ENCODE data around the gene CERS1. TPM values are rescaled to one million over a fixed set of nuclear protein-coding genes. Genes with fewer than 3 reads are reported as not detected.

Gene CERS1
- total and polyA plus RNA-seq, 2 donors (not counting 3 experiments of a cell fraction or from before 2014, with no cell fraction given), result 4.0 to 8.5 TPM

DNA sequence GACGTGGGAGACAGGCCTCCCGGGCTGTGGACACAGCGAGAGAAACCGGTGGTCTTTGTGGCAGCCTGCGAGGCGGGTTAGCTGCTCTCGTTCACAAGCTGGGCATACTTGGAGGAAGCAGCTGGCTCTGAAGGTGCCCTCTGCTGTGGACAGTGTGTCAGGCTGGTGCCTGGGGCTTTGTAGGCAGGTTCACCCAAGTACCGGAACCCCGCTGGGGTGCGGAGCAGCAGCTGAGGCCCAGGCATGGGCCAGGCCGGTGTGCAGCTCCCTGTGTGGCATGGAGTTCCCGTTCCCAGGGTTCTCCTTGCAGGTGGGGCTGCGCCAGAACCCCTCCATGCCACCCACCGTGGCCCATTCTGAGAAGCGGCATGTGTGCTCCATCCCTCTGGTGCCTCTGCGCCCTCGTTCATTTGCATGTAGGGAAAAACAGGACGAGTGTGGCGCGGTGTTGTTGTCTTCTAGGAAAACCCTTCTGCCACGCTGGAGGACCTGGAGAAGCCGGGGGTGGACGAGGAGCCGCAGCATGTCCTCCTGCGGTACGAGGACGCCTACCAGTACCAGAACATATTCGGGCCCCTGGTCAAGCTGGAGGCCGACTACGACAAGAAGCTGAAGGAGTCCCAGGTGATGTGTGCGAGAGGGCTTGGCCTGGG lies 44.2 kb downstream of the CERS1 start:
- DNase-seq (ENCODE audit: low read depth, low spot score) (no peak), FAIRE-seq (no peak)
- no peaks in the 10 kb centered on the region for H4K20me1 ChIP-seq (replicated peaks; ENCODE audit: control insufficient read depth, extremely low read depth, insufficient read depth, low read length)
- no peak overlapping the region for H3K27ac ChIP-seq (ENCODE audit: insufficient read depth, low read depth, low read length)
- H3K4me2 ChIP-seq (ENCODE audit: insufficient read depth, low read length), result no peak overlapping the region
- ChIA-PET CTCF (interaction anchor here (1.2 to 5.6 kb wide), 2 partner anchors 9 to 19 kb away, joined by 3 to 79 read pairs; partner anchors contain the start of gene UPF1), POLR2A (no interaction called here)
- H3K9me1 ChIP-seq (replicated peaks; ENCODE audit: control insufficient read depth, extremely low read depth, insufficient read depth, low read length), result no peaks in the 10 kb centered on the region
- peaks cover 48% of the 10 kb centered on the region for H3K4me1 ChIP-seq (ENCODE audit: control insufficient read depth, extremely low read depth, insufficient read depth, low read length)
- H3K36me3 ChIP-seq (ENCODE audit: control insufficient read depth in 2 of 2, extremely low read depth in 1 of 2, insufficient read depth in 2 of 2, low read length in 2 of 2), result peaks cover 22 to 44% of the 10 kb centered on the region in 2 experiments
- no peaks in the 10 kb centered on the region for H3K27me3 ChIP-seq (ENCODE audit: control insufficient read depth in 2 of 2, insufficient read depth in 2 of 2, low read length in 2 of 2)
- H3K9ac ChIP-seq (replicated peaks; ENCODE audit: extremely low read depth, insufficient read depth, low read length), result no peak overlapping the region
- dilution Hi-C loops (cut with MboI; ENCODE audit: extremely low pct_ligation_motif_present, low sequenced_read_pairs) (no loop called here), intact Hi-C loops (cut with micrococcal nuclease) (loop anchor here (2.0 kb wide), 1 partner anchor 15 kb away; no protein-coding TSS in a partner anchor)
- peaks cover 29% of the 10 kb centered on the region for H3K79me2 ChIP-seq (ENCODE audit: control insufficient read depth, insufficient read depth, low read length)
- H2AFZ ChIP-seq (ENCODE audit: low read depth, low read length), result no peak overlapping the region
- no TSS peak for BruUV-seq (replicated peaks)
- H3K9me3 ChIP-seq (replicated peaks; ENCODE audit: control insufficient read depth, insufficient read depth, low read length), result no peaks in the 10 kb centered on the region
- TF ChIP-seq, protein P1, sequence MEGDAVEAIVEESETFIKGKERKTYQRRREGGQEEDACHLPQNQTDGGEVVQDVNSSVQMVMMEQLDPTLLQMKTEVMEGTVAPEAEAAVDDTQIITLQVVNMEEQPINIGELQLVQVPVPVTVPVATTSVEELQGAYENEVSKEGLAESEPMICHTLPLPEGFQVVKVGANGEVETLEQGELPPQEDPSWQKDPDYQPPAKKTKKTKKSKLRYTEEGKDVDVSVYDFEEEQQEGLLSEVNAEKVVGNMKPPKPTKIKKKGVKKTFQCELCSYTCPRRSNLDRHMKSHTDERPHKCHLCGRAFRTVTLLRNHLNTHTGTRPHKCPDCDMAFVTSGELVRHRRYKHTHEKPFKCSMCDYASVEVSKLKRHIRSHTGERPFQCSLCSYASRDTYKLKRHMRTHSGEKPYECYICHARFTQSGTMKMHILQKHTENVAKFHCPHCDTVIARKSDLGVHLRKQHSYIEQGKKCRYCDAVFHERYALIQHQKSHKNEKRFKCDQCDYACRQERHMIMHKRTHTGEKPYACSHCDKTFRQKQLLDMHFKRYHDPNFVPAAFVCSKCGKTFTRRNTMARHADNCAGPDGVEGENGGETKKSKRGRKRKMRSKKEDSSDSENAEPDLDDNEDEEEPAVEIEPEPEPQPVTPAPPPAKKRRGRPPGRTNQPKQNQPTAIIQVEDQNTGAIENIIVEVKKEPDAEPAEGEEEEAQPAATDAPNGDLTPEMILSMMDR (IDR thresholded peaks at IDR 0.05; ENCODE audit: extremely low read depth in 1 of 2, insufficient read depth in 1 of 2, low read depth in 1 of 2, low read length in 2 of 2), result no peak
- TF ChIP-seq, protein P2, sequence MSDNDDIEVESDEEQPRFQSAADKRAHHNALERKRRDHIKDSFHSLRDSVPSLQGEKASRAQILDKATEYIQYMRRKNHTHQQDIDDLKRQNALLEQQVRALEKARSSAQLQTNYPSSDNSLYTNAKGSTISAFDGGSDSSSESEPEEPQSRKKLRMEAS (IDR thresholded peaks at IDR 0.05; ENCODE audit: insufficient read depth, insufficient read length), result no peak
- TF ChIP-seq POLR2A (IDR thresholded peaks at IDR 0.05; ENCODE audit: low read depth, low read length) (no peak), GATA2 (IDR thresholded peaks at IDR 0.05; ENCODE audit: insufficient read depth, insufficient read length, low read depth, low read length) (no peak), JUN (IDR thresholded peaks at IDR 0.05; ENCODE audit: borderline replicate concordance, insufficient read depth, insufficient read length, low read depth) (no peak), POLR2AphosphoS5 (IDR thresholded peaks at IDR 0.05; ENCODE audit: insufficient read depth, low read depth, low read length) (no peak)
- H3K4me3 ChIP-seq (replicated peaks in 1 of 3; ENCODE audit: insufficient read depth in 1 of 3, low read depth in 1 of 3, low read length in 3 of 3), result no peak overlapping the region

Measured in endothelial cell of umbilical vein (primary cell).